Measurements from ENCODE around the gene APC2.
A peak's percentile ranks its signal among the peaks of the same experiment; 100 is the strongest.

The APC2 gene

GRCh38 chr19:1449467-1450442 is at the start of gene APC2:
Gene APC2 (plus strand): TSS chr19:1450121. CDS start chr19:1453002, 2,881 bp downstream.
- peak; percentile 22 for DNase-seq
- in situ Hi-C loops (cut with HindIII; ENCODE audit: low pct_ligation_motif_present, low pct_unique_long_range_greater_than_20kb, low sequenced_read_pairs): no loop called here

- DNase-seq: no peak
- in situ Hi-C loops (cut with HindIII; ENCODE audit: low pct_ligation_motif_present, low pct_unique_long_range_greater_than_20kb, low sequenced_read_pairs): no loop called here
Measured at GRCh38 chr19:1400281-1401137, 49.4 kb upstream of the APC2 start.

- DNase-seq: peak; percentile 51
- in situ Hi-C loops (cut with HindIII; ENCODE audit: low pct_ligation_motif_present, low pct_unique_long_range_greater_than_20kb, low sequenced_read_pairs): no loop called here
Measured at GRCh38 chr19:1401138-1401888, 48.6 kb upstream of the APC2 start, which contains the start of gene GAMT. Gene GAMT (minus strand): TSS chr19:1401542. CDS start chr19:1401476, 66 bp downstream.

- in situ Hi-C loops (cut with HindIII; ENCODE audit: low pct_ligation_motif_present, low pct_unique_long_range_greater_than_20kb, low sequenced_read_pairs): no loop called here
- no peak for DNase-seq
Measured at GRCh38 chr19:1401889-1402217, 48.1 kb upstream of the APC2 start.

- in situ Hi-C loops (cut with HindIII; ENCODE audit: low pct_ligation_motif_present, low pct_unique_long_range_greater_than_20kb, low sequenced_read_pairs): no loop called here
Measured at GRCh38 chr19:1402411-1403070, 47.4 kb upstream of the APC2 start.

GRCh38 chr19:1406774-1407527 is 43.0 kb upstream of the APC2 start:
- in situ Hi-C loops (cut with HindIII; ENCODE audit: low pct_ligation_motif_present, low pct_unique_long_range_greater_than_20kb, low sequenced_read_pairs): no loop called here
- DNase-seq: peak; percentile 98

More at GRCh38 chr19:1402411-1403070, 47.4 kb upstream of the APC2 start:
- DNase-seq: no peak

GRCh38 chr19:1407528-1408299 is 42.2 kb upstream of the APC2 start, which contains the start of gene DAZAP1:
Gene DAZAP1 (plus strand): TSS chr19:1407586. CDS start chr19:1407774, 188 bp downstream.
- in situ Hi-C loops (cut with HindIII; ENCODE audit: low pct_ligation_motif_present, low pct_unique_long_range_greater_than_20kb, low sequenced_read_pairs): no loop called here
- DNase-seq: no peak

- in situ Hi-C loops (cut with HindIII; ENCODE audit: low pct_ligation_motif_present, low pct_unique_long_range_greater_than_20kb, low sequenced_read_pairs): no loop called here
- peak; percentile 32 for DNase-seq
Measured at GRCh38 chr19:1408300-1409203, 41.4 kb upstream of the APC2 start.

GRCh38 chr19:1409204-1410005 is 40.5 kb upstream of the APC2 start:
- DNase-seq: no peak
- in situ Hi-C loops (cut with HindIII; ENCODE audit: low pct_ligation_motif_present, low pct_unique_long_range_greater_than_20kb, low sequenced_read_pairs): no loop called here

GRCh38 chr19:1410136-1410786 is 39.7 kb upstream of the APC2 start:
- in situ Hi-C loops (cut with HindIII; ENCODE audit: low pct_ligation_motif_present, low pct_unique_long_range_greater_than_20kb, low sequenced_read_pairs): no loop called here
- peak; percentile 77 for DNase-seq

GRCh38 chr19:1410789-1411188 is 39.1 kb upstream of the APC2 start:
- no peak for DNase-seq
- in situ Hi-C loops (cut with HindIII; ENCODE audit: low pct_ligation_motif_present, low pct_unique_long_range_greater_than_20kb, low sequenced_read_pairs): no loop called here

GRCh38 chr19:1411255-1412191 is 38.4 kb upstream of the APC2 start:
- in situ Hi-C loops (cut with HindIII; ENCODE audit: low pct_ligation_motif_present, low pct_unique_long_range_greater_than_20kb, low sequenced_read_pairs): no loop called here

GRCh38 chr19:1412323-1412923 is 37.5 kb upstream of the APC2 start:
- in situ Hi-C loops (cut with HindIII; ENCODE audit: low pct_ligation_motif_present, low pct_unique_long_range_greater_than_20kb, low sequenced_read_pairs): no loop called here

More at GRCh38 chr19:1411255-1412191, 38.4 kb upstream of the APC2 start:
- no peak for DNase-seq

More at GRCh38 chr19:1412323-1412923, 37.5 kb upstream of the APC2 start:
- no peak for DNase-seq
